Neuronal stem cell (in vitro differentiated cells): ENCODE measurements around the gene WDR18.

Source experiments
- DNase-seq: peaks from one replicate; pipeline ENCODE4 v3.0.0-alpha.2; 2013; ENCODE audit warnings: low spot score
- H2AFZ ChIP-seq: one replicate; pipeline ENCODE4 v1.6.1; 2013; ENCODE audit warnings: mild to moderate bottlenecking, low read length, inconsistent platforms
- H2AK5ac ChIP-seq: 2 replicates; pipeline ENCODE4 v1.6.1; 2013; ENCODE audit warnings: low read depth, mild to moderate bottlenecking, inconsistent platforms, low read length, moderate library complexity, mixed read lengths
- H2BK120ac ChIP-seq: 2 replicates; pipeline ENCODE4 v1.6.1; 2013; ENCODE audit warnings: low read depth, mild to moderate bottlenecking, inconsistent platforms, low read length, moderate library complexity, mixed read lengths
- H2BK12ac ChIP-seq: one replicate; pipeline ENCODE4 v1.6.1; 2013; ENCODE audit warnings: low read length, inconsistent platforms
- H2BK15ac ChIP-seq: 2 replicates; pipeline ENCODE4 v1.6.1; 2013; ENCODE audit warnings: mild to moderate bottlenecking, low read length, inconsistent platforms, mixed read lengths
- H2BK5ac ChIP-seq: one replicate; pipeline ENCODE4 v1.6.1; 2013; ENCODE audit warnings: inconsistent platforms, mild to moderate bottlenecking, low read length, moderate library complexity
- H3K14ac ChIP-seq: one replicate; pipeline ENCODE4 v1.6.1; 2013; ENCODE audit warnings: low read length, inconsistent platforms
- H3K18ac ChIP-seq: 2 replicates; pipeline ENCODE4 v1.6.1; 2013; ENCODE audit warnings: low read length, inconsistent platforms
- H3K23ac ChIP-seq: 2 replicates; pipeline ENCODE4 v1.6.1; 2013; ENCODE audit warnings: low read depth, mild to moderate bottlenecking, mixed read lengths, low read length, inconsistent platforms; ENCODE audit not compliant: poor library complexity
- H3K27ac ChIP-seq: replicated peaks from 3 replicates; pipeline ENCODE4 v1.5.1; 2013; ENCODE audit warnings: low read length, inconsistent platforms
- H3K27me3 ChIP-seq, 3 experiments: 2 replicates each; pipeline ENCODE4 v1.6.1; 2013; ENCODE audit warnings: low read length in 3 of 3, mild to moderate bottlenecking in 2 of 3, inconsistent platforms in 1 of 3, low read depth in 1 of 3, mixed read lengths in 1 of 3, moderate library complexity in 1 of 3; ENCODE audit not compliant: control insufficient read depth in 3 of 3, insufficient read depth in 3 of 3
- H3K36me3 ChIP-seq, 2 donors: replicated peaks in 1 of 2; 2 replicates each; pipeline ENCODE4 v1.6.1; 2013; ENCODE audit warnings: low read length in 2 of 2; ENCODE audit not compliant: control insufficient read depth in 2 of 2, insufficient read depth in 2 of 2
- H3K4ac ChIP-seq: 2 replicates; pipeline ENCODE4 v1.6.1; 2013; ENCODE audit warnings: inconsistent platforms, mild to moderate bottlenecking, low read length, moderate library complexity
- H3K4me1 ChIP-seq, 2 donors: 1 replicate in 1 of 2; 2 replicates in 1 of 2; pipeline ENCODE4 v1.6.1; 2013; ENCODE audit warnings: low read length in 2 of 2, low read depth in 1 of 2; ENCODE audit not compliant: control insufficient read depth in 2 of 2, insufficient read depth in 1 of 2
- H3K4me2 ChIP-seq: one replicate; pipeline ENCODE4 v1.6.1; 2013; ENCODE audit warnings: mild to moderate bottlenecking, low read length, inconsistent platforms; ENCODE audit not compliant: insufficient read depth, poor library complexity, severe bottlenecking
- H3K4me3 ChIP-seq, 2 donors: 2 replicates each; pipeline ENCODE4 v1.5.1; 2013; ENCODE audit warnings: low read length in 2 of 2, mild to moderate bottlenecking in 2 of 2, inconsistent platforms in 1 of 2, moderate library complexity in 1 of 2
- H3K79me1 ChIP-seq: one replicate; pipeline ENCODE4 v1.6.1; 2013; ENCODE audit warnings: low read depth, mild to moderate bottlenecking, inconsistent platforms, low read length, moderate library complexity
- H3K9ac ChIP-seq: one replicate; pipeline ENCODE4 v1.6.1; 2013; ENCODE audit warnings: mild to moderate bottlenecking, low read depth, low read length, inconsistent platforms; ENCODE audit not compliant: poor library complexity
- H3K9me3 ChIP-seq, 2 donors: replicated peaks in 1 of 2; 2 replicates each; pipeline versions ENCODE3 to v1.6.1; 2013; ENCODE audit warnings: low read length in 2 of 2, mild to moderate bottlenecking in 2 of 2, inconsistent platforms in 1 of 2, low read depth in 1 of 2, mixed read lengths in 1 of 2, moderate library complexity in 1 of 2; ENCODE audit not compliant: control insufficient read depth in 2 of 2, insufficient read depth in 1 of 2
- H4K8ac ChIP-seq: one replicate; pipeline ENCODE4 v1.6.1; 2013; ENCODE audit warnings: low read depth, mild to moderate bottlenecking, inconsistent platforms, low read length, moderate library complexity
- H4K91ac ChIP-seq: one replicate; pipeline ENCODE4 v1.6.1; 2013; ENCODE audit warnings: low read length, low read depth, mild to moderate bottlenecking, inconsistent platforms; ENCODE audit not compliant: poor library complexity
- WGBS, 2 donors: extraction: QIAGEN DNeasy Blood & Tissue Kit; methylation state at CpG; one replicate each; pipeline ENCODE4 v1.1.7; 2013; ENCODE audit warnings: missing lambda C conversion rate in 2 of 2, mixed read lengths in 1 of 2; ENCODE audit not compliant: insufficient read length in 2 of 2, insufficient replicate concordance in 1 of 2; ENCODE audit errors: extremely low coverage in 2 of 2; 5-methylcytosine and 5-hydroxymethylcytosine counted together

WDR18 gene

DNA sequence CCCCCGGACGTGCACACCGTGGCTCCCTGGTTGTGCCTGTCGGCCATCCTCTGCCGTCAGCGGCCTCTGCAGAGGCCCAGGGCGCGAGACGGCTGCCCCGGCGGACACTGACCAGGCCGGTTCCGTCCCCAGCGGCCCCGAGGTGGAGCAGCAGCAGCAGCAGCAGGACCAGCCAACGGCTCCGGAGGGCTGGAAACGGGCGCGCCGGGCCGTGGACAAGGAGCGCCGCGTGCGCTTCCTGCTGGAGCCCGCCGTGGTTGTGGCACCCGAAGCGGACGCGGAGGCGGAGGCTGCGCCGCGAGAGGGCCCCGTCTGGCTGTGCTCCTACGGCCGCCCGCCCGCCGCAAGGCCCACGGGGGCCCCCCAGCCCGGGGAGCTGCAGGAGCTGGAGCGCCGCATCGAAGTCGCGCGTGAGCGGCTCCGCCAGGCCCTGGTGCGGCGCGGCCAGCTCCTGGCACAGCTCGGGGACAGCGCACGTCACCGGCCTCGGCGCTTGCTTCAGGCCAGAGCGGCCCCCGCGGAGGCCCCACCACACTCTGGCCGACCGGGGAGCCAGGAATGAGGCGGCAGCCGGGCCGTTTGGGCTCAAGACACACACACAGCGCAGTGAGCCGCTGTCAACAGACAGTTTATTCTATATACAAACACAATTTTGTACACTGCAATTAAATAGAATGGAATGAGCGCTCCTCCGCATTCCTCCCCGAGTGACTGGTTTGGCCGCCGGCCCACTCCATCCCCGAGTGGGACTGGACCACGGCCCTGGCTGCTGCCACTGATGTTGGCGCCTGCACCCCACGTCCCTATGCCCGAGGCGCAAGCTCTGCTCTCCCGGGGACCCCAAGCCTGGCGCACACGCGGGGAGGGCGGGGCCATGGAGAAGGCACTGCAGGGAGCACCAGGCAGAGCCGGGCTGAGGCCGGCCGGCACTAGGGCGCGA is 25.2 kb downstream of the WDR18 start:
- Histone ChIP-seq H4K91ac (no peak overlapping the region), H3K18ac (no peak overlapping the region), H3K9me3 (peaks cover 0 to 4% of the 10 kb centered on the region in 2 donors), H3K27me3 (no peaks in the 10 kb centered on the region), H3K4me2 (no peak overlapping the region), H3K4me1 (no peaks in the 10 kb centered on the region), H3K23ac (no peak overlapping the region), H3K4ac (no peak overlapping the region), H3K79me1 (peaks cover 16% of the 10 kb centered on the region), H3K4me3 (no peak overlapping the region), H2AFZ (no peak overlapping the region), H3K36me3 (peaks cover 30 to 39% of the 10 kb centered on the region in 2 donors), H2BK120ac (no peak overlapping the region), H2AK5ac (no peak overlapping the region), H4K8ac (no peak overlapping the region), H3K9ac (no peak overlapping the region), H2BK15ac (no peak overlapping the region), H2BK12ac (no peak overlapping the region), H2BK5ac (no peak overlapping the region), H3K27ac (no peak overlapping the region), H3K14ac (no peak overlapping the region)
- no peak for DNase-seq
- no CpG with 5 or more reads among the region's 92 CpGs for WGBS, 2 donors

DNA sequence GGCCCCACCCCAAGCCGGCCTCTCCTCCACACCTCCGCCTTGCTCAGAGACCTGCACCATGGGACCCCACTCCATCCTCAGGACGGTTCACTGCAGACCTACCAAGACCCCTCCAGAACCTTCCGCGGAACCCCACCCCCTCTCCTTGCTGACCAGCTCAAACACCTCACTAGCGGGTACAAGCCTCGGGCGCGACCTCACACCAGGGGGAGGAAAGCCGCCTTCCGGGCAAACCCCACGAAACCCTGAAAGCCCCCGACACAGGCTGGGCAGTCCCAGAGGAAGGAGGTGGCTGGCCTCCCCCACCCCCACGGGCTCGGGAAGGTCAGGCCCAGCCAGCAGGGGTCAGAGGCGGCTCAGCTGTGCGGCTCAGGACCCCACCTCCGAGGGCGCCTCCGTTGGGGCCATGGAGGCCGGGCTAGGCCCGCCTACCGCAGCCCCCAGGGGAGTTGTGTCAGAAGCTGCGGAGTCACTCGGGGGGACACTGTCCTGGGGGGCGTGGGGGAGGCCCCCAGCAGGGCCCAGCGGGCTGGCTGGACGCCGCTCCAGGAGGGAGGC is 25.9 kb downstream of the WDR18 start:
- no peak overlapping the region for H3K4me3 ChIP-seq
- H3K27me3 ChIP-seq = no peaks in the 10 kb centered on the region
- no peaks in the 10 kb centered on the region for H3K4me1 ChIP-seq
- H3K4me2 ChIP-seq = no peak overlapping the region
- no peak overlapping the region for H2BK15ac ChIP-seq
- no peak overlapping the region for H4K91ac ChIP-seq
- no CpG with 5 or more reads among the region's 29 CpGs for WGBS, 2 donors
- H3K9ac ChIP-seq = no peak overlapping the region
- H4K8ac ChIP-seq = no peak overlapping the region
- H3K27ac ChIP-seq = no peak overlapping the region
- no peak overlapping the region for H2BK12ac ChIP-seq
- no peak overlapping the region for H2BK5ac ChIP-seq
- H3K9me3 ChIP-seq = peaks cover 0 to 4% of the 10 kb centered on the region in 2 donors
- H2AFZ ChIP-seq = no peak overlapping the region
- no peak overlapping the region for H3K18ac ChIP-seq
- H2BK120ac ChIP-seq = no peak overlapping the region
- peaks cover 30 to 46% of the 10 kb centered on the region in 2 donors for H3K36me3 ChIP-seq
- H3K23ac ChIP-seq = no peak overlapping the region
- DNase-seq = no peak
- H3K4ac ChIP-seq = no peak overlapping the region
- H2AK5ac ChIP-seq = no peak overlapping the region
- no peak overlapping the region for H3K14ac ChIP-seq
- peaks cover 23% of the 10 kb centered on the region for H3K79me1 ChIP-seq

DNA sequence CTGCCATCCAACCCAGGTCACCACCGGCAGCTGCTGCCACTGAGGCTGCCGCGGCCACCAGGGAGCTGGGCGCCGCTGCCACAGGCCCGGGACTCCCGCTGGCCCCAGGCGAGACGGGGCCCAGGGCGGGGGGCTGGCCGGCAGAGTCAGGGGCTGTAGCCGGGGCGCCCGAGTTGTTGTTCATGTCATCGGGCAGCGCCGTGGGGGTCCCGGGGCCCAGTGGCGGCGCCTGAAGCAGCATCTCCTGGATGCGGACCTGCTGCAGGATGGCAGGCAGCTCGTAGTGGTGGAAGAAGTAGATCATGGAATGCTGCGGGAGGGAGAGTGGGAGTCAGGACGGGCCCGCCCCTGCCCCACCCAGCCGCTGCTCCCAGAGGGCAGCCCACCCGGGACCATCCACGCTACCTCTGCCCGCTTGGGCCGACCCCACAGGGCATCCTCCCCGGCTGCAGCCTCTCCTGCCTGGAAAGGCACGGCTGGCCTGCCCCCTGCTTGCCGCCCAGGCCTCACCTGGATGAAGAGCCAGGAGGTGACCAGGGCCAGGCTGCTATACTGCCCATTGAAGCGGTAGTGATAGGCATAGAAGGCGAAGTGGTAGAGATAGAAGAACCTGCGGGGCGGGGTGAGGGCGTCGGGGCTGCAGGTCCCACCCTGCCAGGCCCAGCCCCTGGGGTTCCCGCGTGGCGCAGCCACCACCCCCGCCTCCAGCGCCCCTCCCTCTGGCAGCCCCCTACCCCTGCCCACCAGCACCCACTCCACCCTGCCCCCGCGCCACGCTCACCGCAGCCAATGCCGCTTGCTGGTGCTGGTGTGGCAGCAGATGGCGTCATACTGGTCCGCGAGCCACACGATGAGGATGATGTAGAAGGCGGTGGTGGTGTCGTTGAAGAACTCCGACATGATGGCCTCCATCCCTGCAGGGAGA is 26.7 kb downstream of the WDR18 start:
- no peak overlapping the region for H3K18ac ChIP-seq
- H2AFZ ChIP-seq = no peak overlapping the region
- DNase-seq = no peak
- H3K4me2 ChIP-seq = no peak overlapping the region
- H3K4me1 ChIP-seq = peaks cover 2 to 4% of the 10 kb centered on the region in 2 donors
- no peak overlapping the region for H2BK15ac ChIP-seq
- no peak overlapping the region for H3K14ac ChIP-seq
- no peak overlapping the region for H3K9ac ChIP-seq
- peaks cover 0 to 2% of the 10 kb centered on the region in 2 donors for H3K9me3 ChIP-seq
- H3K27me3 ChIP-seq = no peaks in the 10 kb centered on the region
- peak overlapping the region; percentile 89 for H3K23ac ChIP-seq
- no peak overlapping the region for H3K4ac ChIP-seq
- H3K27ac ChIP-seq = no peak overlapping the region
- H2BK12ac ChIP-seq = no peak overlapping the region
- no peak overlapping the region for H2BK120ac ChIP-seq
- no peak overlapping the region for H4K91ac ChIP-seq
- peaks cover 30 to 47% of the 10 kb centered on the region in 2 donors for H3K36me3 ChIP-seq
- no peak overlapping the region for H4K8ac ChIP-seq
- no peak overlapping the region for H2AK5ac ChIP-seq
- H2BK5ac ChIP-seq = no peak overlapping the region
- H3K4me3 ChIP-seq = no peak overlapping the region
- peaks cover 31% of the 10 kb centered on the region for H3K79me1 ChIP-seq
- no CpG with 5 or more reads among the region's 56 CpGs for WGBS, 2 donors
